A549 treated with GW870086 at 1 μM for 4 hours (cell line): ENCODE measurements around the gene CDKN2AIPNL. TPM values are rescaled to one million over a fixed set of nuclear protein-coding genes. Genes with fewer than 3 reads are reported as not detected.

Experiments
- total RNA-seq: library from RNA; stranded (reverse); fragments of 200-300 nt; extraction: Qiagen RNA extraction; gene quantifications from 5 replicates; pipeline ENCODE4 v1.2.3, GENCODE V29; 2022; ENCODE audit warnings: low read depth

CDKN2AIPNL gene, protein sequence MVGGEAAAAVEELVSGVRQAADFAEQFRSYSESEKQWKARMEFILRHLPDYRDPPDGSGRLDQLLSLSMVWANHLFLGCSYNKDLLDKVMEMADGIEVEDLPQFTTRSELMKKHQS
- total RNA-seq: 40.3 to 47.5 TPM (median 45.8 TPM) in 5 replicates

DNA sequence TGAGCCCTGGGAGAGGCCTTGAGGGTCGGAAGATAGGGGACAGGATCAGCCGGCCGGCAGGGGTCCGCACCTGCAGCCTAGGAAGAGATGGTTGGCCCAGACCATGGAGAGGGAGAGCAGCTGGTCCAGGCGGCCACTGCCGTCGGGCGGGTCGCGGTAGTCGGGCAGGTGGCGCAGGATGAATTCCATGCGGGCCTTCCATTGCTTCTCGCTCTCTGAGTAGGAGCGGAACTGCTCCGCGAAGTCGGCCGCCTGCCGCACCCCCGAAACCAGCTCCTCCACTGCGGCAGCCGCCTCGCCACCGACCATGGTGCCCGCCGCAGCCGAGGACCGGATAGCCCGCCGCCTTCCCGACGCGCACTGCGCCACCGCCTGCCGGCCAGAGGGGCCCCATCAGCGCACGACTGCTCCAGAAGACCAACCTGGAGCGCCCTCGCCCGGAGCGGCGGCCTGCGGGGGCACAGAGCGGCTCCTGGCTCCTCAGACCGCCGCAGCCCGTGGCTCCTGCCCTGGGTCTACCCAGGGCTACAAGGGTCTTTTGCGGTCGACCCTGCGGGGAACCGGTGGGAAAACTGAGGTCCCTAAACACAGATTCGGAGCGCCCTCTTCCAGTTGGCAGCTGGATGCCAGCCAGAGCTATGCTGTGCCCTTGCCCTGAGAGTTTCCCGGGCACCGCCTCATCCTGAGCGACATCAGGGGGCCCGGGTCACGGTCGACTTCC lies at the start of gene CDKN2AIPNL:
Gene CDKN2AIPNL, minus strand, starts transcription at position 336 of the 721 bp plus-strand sequence. Its CDS starts 27 bp downstream, at position 309.

DNA sequence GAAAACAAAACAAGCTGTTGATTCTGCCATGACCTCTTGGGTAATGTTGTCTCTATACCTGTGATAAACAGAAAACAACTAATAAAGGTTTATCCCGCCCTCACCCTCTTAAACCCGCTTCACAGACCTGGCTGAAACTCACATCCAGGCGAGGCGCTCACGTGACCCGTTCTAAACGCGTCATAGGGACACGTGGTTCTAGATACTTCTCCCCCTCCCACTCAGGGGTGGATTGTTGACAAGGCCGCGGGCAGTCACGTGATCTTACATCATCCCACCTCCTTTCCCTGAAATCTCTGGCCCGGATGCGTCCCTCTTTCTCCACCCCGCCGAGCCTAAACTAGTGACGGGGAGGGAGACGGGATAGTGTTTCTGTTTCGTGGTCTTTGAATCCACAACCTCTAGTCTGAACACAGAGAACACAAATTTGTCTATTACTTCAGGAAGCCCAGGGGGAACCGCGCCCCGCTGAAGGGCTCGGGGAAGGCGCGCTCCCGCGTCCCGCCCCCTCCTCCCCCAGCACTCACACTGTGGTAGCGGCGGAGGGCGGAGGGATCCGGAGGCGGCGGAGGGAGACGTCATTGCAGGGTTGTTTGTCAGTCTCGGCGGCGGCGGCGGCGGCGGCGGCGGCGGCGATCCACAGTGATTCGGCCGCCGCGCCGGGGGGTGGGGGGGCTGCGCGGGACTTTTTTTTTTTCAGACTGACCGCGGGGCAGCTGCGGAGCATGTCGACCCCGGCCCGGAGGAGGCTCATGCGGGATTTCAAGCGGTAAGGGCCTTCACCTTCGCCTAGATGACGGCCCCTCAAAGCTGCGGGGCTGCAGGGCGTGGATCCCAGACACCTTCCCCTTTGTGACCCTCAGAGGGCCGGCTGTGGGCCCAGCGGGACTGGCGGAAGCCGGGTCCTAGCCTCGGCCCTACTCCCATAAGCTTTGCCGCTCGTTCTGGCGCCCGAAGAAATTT lies 40.5 kb downstream of the CDKN2AIPNL start, which contains the start of gene UBE2B:
Gene UBE2B, plus strand, starts transcription at position 699 of the 963 bp plus-strand sequence. Its CDS starts 27 bp downstream, at position 726.

Other genes with a start within 250 kb of the CDKN2AIPNL start
- 610 to 734 TPM (median 626 TPM) in 5 replicates for gene SKP1, start 234.9 kb downstream of the CDKN2AIPNL start, total RNA-seq
- gene PPP2CA, start 185.8 kb downstream of the CDKN2AIPNL start, total RNA-seq: 218 to 279 TPM (median 271 TPM) in 5 replicates
- 0.94 to 1.6 TPM (median 1.4 TPM) in 5 replicates for gene CDKL3, start 44.7 kb downstream of the CDKN2AIPNL start, total RNA-seq
- gene UBE2B, start 40.3 kb downstream of the CDKN2AIPNL start, total RNA-seq: 55.5 to 66.7 TPM (median 64.6 TPM) in 5 replicates
- 26.4 to 34.3 TPM (median 33.7 TPM) in 5 replicates for gene JADE2, start 113.8 kb upstream of the CDKN2AIPNL start, total RNA-seq
- gene SAR1B, start 220.9 kb upstream of the CDKN2AIPNL start, total RNA-seq: 45.6 to 72.0 TPM (median 50.1 TPM) in 5 replicates
- 11.4 to 17.2 TPM (median 14.5 TPM) in 5 replicates for gene SEC24A, start 236.9 kb upstream of the CDKN2AIPNL start, total RNA-seq